Measurements from ENCODE around the gene PAN3.

GRCh38 chr13:28338006-28338574 lies 199.7 kb downstream of the PAN3 start:
- TF ChIP-seq CTCF (IDR thresholded peaks at IDR 0.05) = no peak
- no peak for TF ChIP-seq POLR2A (IDR thresholded peaks at IDR 0.05)
